IMR-90 (cell line): ENCODE results near the gene RAB6D. TPM values are rescaled to one million over a fixed set of nuclear protein-coding genes. Genes with fewer than 3 reads are reported as not detected.
A peak's percentile ranks its signal among the peaks of the same experiment; 100 is the strongest.
"Not testable (repeated sequence)": the region's sequence is repeated elsewhere in the genome, so short reads cannot be mapped to it uniquely, and the experiment has no call there.

Source experiments
- ATAC-seq: fragments of 200-7000 bp; cut with Tn5 transposase; 2 replicates; pipeline ENCODE4 v1.9.1; 2020; ENCODE audit warnings: low read depth, mild to moderate bottlenecking, moderate library complexity
- BruUV-seq: library from RNA; stranded (reverse); fragments of 400-500 nt; replicated peaks from 2 replicates; lab custom pipeline; 2021; lab: Mats Ljungman, UMichigan
- CTCF ChIA-PET: fragments of 300-600 bp; formaldehyde crosslinking; extraction: SDS; loops from one replicate; lab custom pipeline; 2021; ENCODE audit warnings: antibody characterized with exemption; lab: Yijun Ruan, JAX
- POLR2A ChIA-PET: fragments of 300-600 bp; sonication (Branson Sonifier 250); formaldehyde crosslinking; loops from one replicate; lab custom pipeline; 2022; ENCODE audit warnings: antibody characterized with exemption; ENCODE audit not compliant: unreplicated experiment; lab: Charles Lee
- DNase-seq: peaks from one replicate; pipeline ENCODE4 v3.0.0; 2013
- H2AFZ ChIP-seq: replicated peaks from 2 replicates; pipeline ENCODE3; 2013; ENCODE audit warnings: low read length, mild to moderate bottlenecking; ENCODE audit not compliant: poor library complexity
- H2AK5ac ChIP-seq: 2 replicates; pipeline ENCODE4 v1.6.1; 2013; ENCODE audit warnings: low read depth, low read length, inconsistent platforms
- H2AK9ac ChIP-seq: replicated peaks from 2 replicates; pipeline ENCODE3; 2013; ENCODE audit warnings: mild to moderate bottlenecking, low read depth, low read length, moderate library complexity; ENCODE audit not compliant: poor library complexity
- H2BK120ac ChIP-seq: 2 replicates; pipeline ENCODE4 v1.6.1; 2013; ENCODE audit warnings: low read depth, low read length, inconsistent platforms
- H2BK15ac ChIP-seq: 3 replicates; pipeline ENCODE4 v1.6.1; 2013; ENCODE audit warnings: low read depth, low read length, inconsistent platforms
- H2BK20ac ChIP-seq: 2 replicates; pipeline ENCODE4 v1.6.1; 2013; ENCODE audit warnings: low read depth, mild to moderate bottlenecking, inconsistent platforms, low read length, moderate library complexity
- H2BK5ac ChIP-seq: 2 replicates; pipeline ENCODE4 v1.6.1; 2013; ENCODE audit warnings: mild to moderate bottlenecking, low read depth, low read length, inconsistent platforms; ENCODE audit not compliant: poor library complexity, severe bottlenecking
- H3K14ac ChIP-seq: replicated peaks from 2 replicates; pipeline ENCODE4 v1.6.1; 2013; ENCODE audit warnings: low read depth, low read length, inconsistent platforms
- H3K18ac ChIP-seq: 2 replicates; pipeline ENCODE4 v1.6.1; 2013; ENCODE audit warnings: low read depth, low read length, control low read depth
- H3K23ac ChIP-seq: 2 replicates; pipeline ENCODE4 v1.6.1; 2013; ENCODE audit warnings: low read depth, low read length, inconsistent platforms
- H3K27ac ChIP-seq: 2 replicates; pipeline ENCODE4 v1.5.1; 2013; ENCODE audit warnings: mild to moderate bottlenecking, control low read depth, low read length; ENCODE audit not compliant: insufficient read depth
- H3K27me3 ChIP-seq: 2 replicates; pipeline ENCODE4 v1.6.1; 2013; ENCODE audit warnings: low read length; ENCODE audit not compliant: control insufficient read depth, insufficient read depth
- H3K36me3 ChIP-seq: 2 replicates; pipeline ENCODE4 v1.6.1; 2013; ENCODE audit warnings: low read length, mixed read lengths; ENCODE audit not compliant: control insufficient read depth, insufficient read depth
- H3K4ac ChIP-seq: 2 replicates; pipeline ENCODE4 v1.6.1; 2013; ENCODE audit warnings: low read depth, low read length, inconsistent platforms
- H3K4me1 ChIP-seq: 2 replicates; pipeline ENCODE4 v1.6.1; 2013; ENCODE audit warnings: low read length, mixed read lengths; ENCODE audit not compliant: control insufficient read depth, insufficient read depth
- H3K4me2 ChIP-seq: 2 replicates; pipeline ENCODE4 v1.6.1; 2013; ENCODE audit warnings: low read depth, mild to moderate bottlenecking, control low read depth, low read length, moderate library complexity
- H3K4me3 ChIP-seq: 2 replicates; pipeline ENCODE4 v1.5.1; 2013; ENCODE audit warnings: low read depth, mild to moderate bottlenecking, control low read depth, low read length, moderate library complexity; ENCODE audit not compliant: insufficient read depth
- H3K56ac ChIP-seq: 2 replicates; pipeline ENCODE4 v1.6.1; 2013; ENCODE audit warnings: low read length, inconsistent platforms; ENCODE audit not compliant: insufficient read depth; ENCODE audit errors: extremely low read depth
- H3K79me1 ChIP-seq, 2 experiments: 2 replicates each; pipeline ENCODE4 v1.6.1; 2013; ENCODE audit warnings: low read length in 2 of 2, inconsistent platforms in 1 of 2, low read depth in 1 of 2
- H3K9ac ChIP-seq: 2 replicates; pipeline ENCODE4 v1.6.1; 2013; ENCODE audit warnings: low read depth, low read length, control low read depth
- H3K9me1 ChIP-seq: 2 replicates; pipeline ENCODE4 v1.6.1; 2013; ENCODE audit warnings: low read length, inconsistent platforms; ENCODE audit not compliant: insufficient read depth
- H3K9me3 ChIP-seq: 2 replicates; pipeline ENCODE4 v1.6.1; 2013; ENCODE audit warnings: low read length; ENCODE audit not compliant: control insufficient read depth, insufficient read depth
- H4K20me1 ChIP-seq: 2 replicates; pipeline ENCODE4 v1.6.1; 2013; ENCODE audit warnings: low read length, inconsistent platforms; ENCODE audit not compliant: insufficient read depth
- H4K5ac ChIP-seq: 2 replicates; pipeline ENCODE4 v1.6.1; 2013; ENCODE audit warnings: mild to moderate bottlenecking, low read depth, low read length, control low read depth
- H4K8ac ChIP-seq, 2 experiments: 2 replicates each; pipeline ENCODE4 v1.6.1; 2013; ENCODE audit warnings: low read depth in 2 of 2, low read length in 2 of 2, control low read depth in 1 of 2, inconsistent platforms in 1 of 2
- H4K91ac ChIP-seq: 2 replicates; pipeline ENCODE4 v1.6.1; 2013; ENCODE audit warnings: low read depth, low read length, inconsistent platforms; ENCODE audit not compliant: insufficient read depth
- CEBPB ChIP-seq: IDR thresholded peaks from 2 replicates; pipeline ENCODE4 v1.6.1; 2012; ENCODE audit warnings: low read depth, low read length, improper control_type of control experiment
- WGBS, 2 experiments: methylation state at CpG; one replicate each; pipeline versions ENCODE4 v1.1.5 to v1.1.7; 2013; ENCODE audit warnings: missing lambda C conversion rate in 2 of 2; ENCODE audit not compliant: insufficient read length in 1 of 2; ENCODE audit errors: extremely low coverage in 2 of 2; 5-methylcytosine and 5-hydroxymethylcytosine counted together
- dilution Hi-C: fragments of 300-500 bp; cut with HindIII; formaldehyde crosslinking; loops from one replicate; pipeline ENCODE4 v1.14.3; 2018; ENCODE audit warnings: low sequenced_read_pairs; ENCODE audit not compliant: unreplicated experiment
- in situ Hi-C: fragments of 300-500 bp; cut with MboI; formaldehyde crosslinking; loops from 3 replicates; pipeline ENCODE4 v1.14.3; 2019; ENCODE audit warnings: low sequenced_read_pairs, inconsistent platforms, mixed read lengths
- intact Hi-C: fragments of 100-400 bp; cut with micrococcal nuclease; formaldehyde crosslinking; loops from 2 replicates; pipeline ENCODE4 v1.10.0; 2022
- polyA plus RNA-seq, 3 experiments: library from polyadenylated mRNA; depleted of rRNA; stranded (reverse); fragments of >200 nt; gene quantifications; 2 replicates each; pipeline ENCODE4 v1.2.3, GENCODE V29; 2012; ENCODE audit warnings: low replicate concordance in 1 of 3
- total RNA-seq: library from RNA; depleted of rRNA; stranded (reverse); fragments of >200 nt; gene quantifications from 2 replicates; pipeline ENCODE4 v1.2.3, GENCODE V29; 2012
- TF ChIP-seq, protein P1 (sequence below): conservative IDR thresholded peaks from 2 replicates; pipeline ENCODE4 v1.5.1; 2012; ENCODE audit warnings: mild to moderate bottlenecking, low read depth, low read length, improper control_type of control experiment

Gene RAB6D
- total and polyA plus RNA-seq, 2 of the 4 experiments (the other 2 are of a cell fraction), result not detected

DNA sequence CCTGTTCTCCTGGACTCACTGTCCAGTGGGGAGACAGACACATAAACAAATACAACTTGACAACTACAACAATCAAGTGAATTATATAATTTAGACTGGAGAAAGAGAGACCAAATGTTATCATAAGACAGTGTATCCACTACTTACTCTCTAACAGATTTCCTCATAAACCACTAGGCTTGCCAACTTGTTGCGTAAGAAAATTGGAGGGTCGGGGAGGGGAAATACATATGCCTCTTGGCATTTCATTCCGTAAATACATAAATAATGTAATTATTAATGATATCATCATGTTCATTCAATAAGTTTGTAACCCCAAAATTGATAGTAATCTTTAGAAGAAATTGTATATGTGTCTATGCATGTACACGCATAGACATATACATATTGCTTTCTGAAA is 14.9 kb downstream of the RAB6D start:
- H2AFZ ChIP-seq, result no peak overlapping the region
- no peak overlapping the region for H4K91ac ChIP-seq
- no peak overlapping the region for H2BK15ac ChIP-seq
- no peak overlapping the region for H3K4ac ChIP-seq
- no peak overlapping the region for H4K8ac ChIP-seq
- POLR2A ChIA-PET, result no interaction called here
- H3K9me1 ChIP-seq, result no peaks in the 10 kb centered on the region
- no peaks in the 10 kb centered on the region for H3K36me3 ChIP-seq
- H2AK9ac ChIP-seq, result no peak overlapping the region
- H3K56ac ChIP-seq, result no peak overlapping the region
- no peaks in the 10 kb centered on the region for H3K79me1 ChIP-seq
- DNase-seq (no peak), ATAC-seq (no peak)
- H4K5ac ChIP-seq, result no peak overlapping the region
- H3K18ac ChIP-seq, result no peak overlapping the region
- CTCF ChIA-PET, result no interaction called here
- H3K14ac ChIP-seq, result no peak overlapping the region
- intact Hi-C loops, result no loop called here
- no peak overlapping the region for H2BK20ac ChIP-seq
- no peaks in the 10 kb centered on the region for H3K9me3 ChIP-seq
- no peak overlapping the region for H3K4me2 ChIP-seq
- H2BK120ac ChIP-seq, result no peak overlapping the region
- no CpG with 5 or more reads among the region's 4 CpGs for WGBS, 2 experiments
- TF ChIP-seq, protein P1, sequence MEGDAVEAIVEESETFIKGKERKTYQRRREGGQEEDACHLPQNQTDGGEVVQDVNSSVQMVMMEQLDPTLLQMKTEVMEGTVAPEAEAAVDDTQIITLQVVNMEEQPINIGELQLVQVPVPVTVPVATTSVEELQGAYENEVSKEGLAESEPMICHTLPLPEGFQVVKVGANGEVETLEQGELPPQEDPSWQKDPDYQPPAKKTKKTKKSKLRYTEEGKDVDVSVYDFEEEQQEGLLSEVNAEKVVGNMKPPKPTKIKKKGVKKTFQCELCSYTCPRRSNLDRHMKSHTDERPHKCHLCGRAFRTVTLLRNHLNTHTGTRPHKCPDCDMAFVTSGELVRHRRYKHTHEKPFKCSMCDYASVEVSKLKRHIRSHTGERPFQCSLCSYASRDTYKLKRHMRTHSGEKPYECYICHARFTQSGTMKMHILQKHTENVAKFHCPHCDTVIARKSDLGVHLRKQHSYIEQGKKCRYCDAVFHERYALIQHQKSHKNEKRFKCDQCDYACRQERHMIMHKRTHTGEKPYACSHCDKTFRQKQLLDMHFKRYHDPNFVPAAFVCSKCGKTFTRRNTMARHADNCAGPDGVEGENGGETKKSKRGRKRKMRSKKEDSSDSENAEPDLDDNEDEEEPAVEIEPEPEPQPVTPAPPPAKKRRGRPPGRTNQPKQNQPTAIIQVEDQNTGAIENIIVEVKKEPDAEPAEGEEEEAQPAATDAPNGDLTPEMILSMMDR, result no peak
- TF ChIP-seq CEBPB, result peak; percentile 42; the same call in 1 of the 2 replicates
- no peak overlapping the region for H2AK5ac ChIP-seq
- H3K23ac ChIP-seq, result no peak overlapping the region
- no peak overlapping the region for H2BK5ac ChIP-seq
- no peaks in the 10 kb centered on the region for H4K20me1 ChIP-seq
- in situ Hi-C loops, result loop anchor here (25.0 kb wide), 1 partner anchor 187 kb away; no protein-coding TSS in a partner anchor
- BruUV-seq, result no TSS peak
- no peaks in the 10 kb centered on the region for H3K4me1 ChIP-seq
- no peak overlapping the region for H3K4me3 ChIP-seq
- no peak overlapping the region for H3K9ac ChIP-seq
- dilution Hi-C loops, result no loop called here
- H3K27me3 ChIP-seq, result no peaks in the 10 kb centered on the region
- H3K27ac ChIP-seq, result no peak overlapping the region

DNA sequence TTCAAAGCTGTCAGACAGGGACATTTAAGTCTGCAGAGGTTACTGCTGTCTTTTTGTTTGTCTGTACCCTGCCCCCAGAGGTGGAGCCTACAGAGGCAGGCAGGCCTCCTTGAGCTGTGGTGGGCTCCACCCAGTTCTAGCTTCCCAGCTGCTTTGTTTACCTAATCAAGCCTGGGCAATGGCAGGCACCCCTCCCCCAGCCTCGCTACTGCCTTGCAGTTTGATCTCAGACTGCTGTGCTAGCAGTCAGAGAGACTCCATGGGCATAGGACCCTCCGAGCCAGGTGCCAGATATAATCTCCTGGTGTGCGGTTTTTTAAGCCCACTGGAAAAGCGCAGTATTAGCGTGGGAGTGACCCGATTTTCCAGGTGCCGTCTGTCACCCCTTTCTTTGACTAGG is 16.9 kb downstream of the RAB6D start:
- H3K4me3 ChIP-seq, H4K20me1 ChIP-seq, H2BK120ac ChIP-seq, H3K79me1 ChIP-seq, H2AK5ac ChIP-seq, H3K9ac ChIP-seq, H4K91ac ChIP-seq, H4K8ac ChIP-seq, H3K4ac ChIP-seq, intact Hi-C loops, BruUV-seq, H3K18ac ChIP-seq, H3K23ac ChIP-seq, H3K56ac ChIP-seq, H3K9me3 ChIP-seq, H3K4me2 ChIP-seq, ATAC-seq, H3K27ac ChIP-seq, H3K27me3 ChIP-seq, H3K36me3 ChIP-seq, CTCF ChIA-PET, H3K9me1 ChIP-seq, POLR2A ChIA-PET, H2BK20ac ChIP-seq, DNase-seq, H2AK9ac ChIP-seq, H2BK5ac ChIP-seq, H3K4me1 ChIP-seq, dilution Hi-C loops, H2BK15ac ChIP-seq, H2AFZ ChIP-seq, H3K14ac ChIP-seq, H4K5ac ChIP-seq: not testable (repeated sequence)
- in situ Hi-C loops, result loop anchor here (25.0 kb wide), 1 partner anchor 185 kb away; no protein-coding TSS in a partner anchor
- WGBS, 2 experiments, result 0% methylated on average over 1 of the region's 7 CpGs; no CpG with 5 or more reads in 1 of the 2 experiments
